SK-N-SH (cell line): ENCODE data around the gene CFAP221. TPM values are rescaled to one million over a fixed set of nuclear protein-coding genes. Genes with fewer than 3 reads are reported as not detected.

Source experiments
- CTCF ChIA-PET: fragments of 300-600, 350-600 bp; formaldehyde crosslinking; extraction: SDS; loops from one replicate; lab custom pipeline; 2021; lab: Yijun Ruan, JAX
- POLR2A ChIA-PET: fragments of 350-600 bp; sonication (Branson Sonifier 250); formaldehyde crosslinking; extraction: SDS; loops from one replicate; lab custom pipeline; 2020; ENCODE audit warnings: antibody characterized with exemption, inconsistent platforms; lab: Yijun Ruan, JAX
- DNase-seq: peaks from one replicate; pipeline ENCODE4 v3.0.0; 2012
- H2AFZ ChIP-seq: fragments of 200-600 bp; sonication (generic); 2 replicates; pipeline ENCODE4 v1.8.1; 2016; ENCODE audit warnings: antibody characterized with exemption, mild to moderate bottlenecking, low read depth
- H3F3A ChIP-seq: fragments of 200-600 bp; sonication (generic); replicated peaks from 2 replicates; pipeline ENCODE3; 2016; ENCODE audit warnings: antibody characterized with exemption, mild to moderate bottlenecking; ENCODE audit not compliant: insufficient read depth
- H3K27ac ChIP-seq, 2 experiments: fragments of 200-500 bp in 1 of 2; fragments of 200-600 bp in 1 of 2; sonication (Bioruptor generic) in 1 of 2; sonication (generic), shearing (Covaris generic) in 1 of 2; 2 replicates each; pipeline versions ENCODE4 v1.5.1 to v1.6.1; 2014 to 2016; ENCODE audit warnings: low read depth in 2 of 2, inconsistent platforms in 1 of 2, low read length in 1 of 2, mild to moderate bottlenecking in 1 of 2, mixed read lengths in 1 of 2
- H3K27me3 ChIP-seq: fragments of 200-600 bp; sonication (generic), shearing (Covaris generic); 2 replicates; pipeline ENCODE4 v1.6.1; 2016; ENCODE audit warnings: mixed run types; ENCODE audit not compliant: insufficient read depth
- H3K36me3 ChIP-seq, 2 experiments: fragments of 200-500 bp in 1 of 2; fragments of 200-600 bp in 1 of 2; sonication (Bioruptor generic) in 1 of 2; sonication (generic) in 1 of 2; replicated peaks in 1 of 2; 2 replicates each; pipeline versions ENCODE3 to v1.5.1; 2014 to 2016; ENCODE audit warnings: low read length in 1 of 2, mild to moderate bottlenecking in 1 of 2; ENCODE audit not compliant: insufficient read depth in 2 of 2, control insufficient read depth in 1 of 2
- H3K4me1 ChIP-seq, 2 experiments: fragments of 200-500 bp in 1 of 2; fragments of 200-600 bp in 1 of 2; sonication (Bioruptor generic) in 1 of 2; sonication (generic), shearing (Covaris generic) in 1 of 2; 2 replicates each; pipeline versions ENCODE4 v1.5.1 to v1.6.1; 2014 to 2016; ENCODE audit warnings: low read depth in 1 of 2, low read length in 1 of 2, mixed run types in 1 of 2; ENCODE audit not compliant: insufficient read depth in 2 of 2, control insufficient read depth in 1 of 2
- H3K4me2 ChIP-seq: fragments of 200-600 bp; sonication (generic), shearing (Covaris generic); 2 replicates; pipeline ENCODE4 v1.6.1; 2017; ENCODE audit warnings: mixed run types
- H3K4me3 ChIP-seq, 2 experiments: fragments of 200-500 bp in 1 of 2; fragments of 200-600 bp in 1 of 2; sonication (Bioruptor generic) in 1 of 2; sonication (generic), shearing (Covaris generic) in 1 of 2; 2 replicates each; pipeline versions ENCODE4 v1.5.1 to v1.8.1; 2014 to 2016; ENCODE audit warnings: low read depth in 2 of 2, inconsistent platforms in 1 of 2, low read length in 1 of 2, mild to moderate bottlenecking in 1 of 2, mixed read lengths in 1 of 2, moderate library complexity in 1 of 2
- H3K79me2 ChIP-seq: fragments of 200-600 bp; sonication (generic); 2 replicates; pipeline ENCODE4 v1.8.1; 2017; ENCODE audit warnings: mild to moderate bottlenecking; ENCODE audit not compliant: insufficient read depth
- H3K9ac ChIP-seq: fragments of 200-600 bp; sonication (generic); 2 replicates; pipeline ENCODE4 v1.6.1; 2017; ENCODE audit warnings: mixed run types
- H3K9me2 ChIP-seq: fragments of 200-600 bp; sonication (generic); 2 replicates; pipeline ENCODE4 v1.6.1; 2017; ENCODE audit warnings: mixed run types
- H3K9me3 ChIP-seq: fragments of 200-600 bp; sonication (generic); 2 replicates; pipeline ENCODE4 v1.6.1; 2017; ENCODE audit warnings: mixed run types, mild to moderate bottlenecking, moderate library complexity
- H4K20me1 ChIP-seq: fragments of 200-600 bp; sonication (generic); 2 replicates; pipeline ENCODE4 v1.6.1; 2017; ENCODE audit warnings: mild to moderate bottlenecking, mixed run types; ENCODE audit not compliant: insufficient read depth
- EP300 ChIP-seq, 2 experiments: IDR thresholded peaks; 2 replicates each; pipeline versions ENCODE4 v1.4.0 to v1.6.1; 2012; ENCODE audit warnings: borderline replicate concordance in 1 of 2, low read depth in 1 of 2, low read length in 1 of 2
- EZH2phosphoT487 ChIP-seq: fragments of 200-600 bp; sonication (generic); IDR thresholded peaks from 2 replicates; pipeline ENCODE4 v1.6.1; 2017; ENCODE audit warnings: low read depth, mixed run types, mild to moderate bottlenecking, antibody characterized with exemption, moderate library complexity, borderline replicate concordance
- GATA2 ChIP-seq: sonication (generic); formaldehyde crosslinking; IDR thresholded peaks from 2 replicates; pipeline ENCODE4 v1.5.0; 2020; ENCODE audit warnings: mild to moderate bottlenecking, missing genetic modification reagents
- MAX ChIP-seq: IDR thresholded peaks from 2 replicates; pipeline ENCODE4 v1.4.0; 2012; ENCODE audit warnings: low read depth
- MXI1 ChIP-seq: IDR thresholded peaks from 2 replicates; pipeline ENCODE4 v1.6.1; 2012; ENCODE audit warnings: mild to moderate bottlenecking, low read depth, low read length, improper control_type of control experiment
- NFIC ChIP-seq: IDR thresholded peaks from 2 replicates; pipeline ENCODE4 v1.4.0; 2012; ENCODE audit warnings: borderline replicate concordance
- NRF1 ChIP-seq: IDR thresholded peaks from 2 replicates; pipeline ENCODE4 v1.6.1; 2012; ENCODE audit warnings: low read depth, mild to moderate bottlenecking, low read length
- PBX3 ChIP-seq: IDR thresholded peaks from 2 replicates; pipeline ENCODE4; 2012
- POLR2AphosphoS5 ChIP-seq: IDR thresholded peaks from 2 replicates; pipeline ENCODE4 v1.6.1; 2012; ENCODE audit warnings: low read depth, low read length
- RAD21 ChIP-seq: IDR thresholded peaks from 2 replicates; pipeline ENCODE4 v1.6.1; 2012; ENCODE audit warnings: mild to moderate bottlenecking, low read length
- RCOR1 ChIP-seq: fragments of 150-350 bp; IDR thresholded peaks from 2 replicates; pipeline ENCODE4 v1.6.1; 2017; ENCODE audit warnings: antibody characterized with exemption, low read length
- REST ChIP-seq: IDR thresholded peaks from 2 replicates; pipeline ENCODE4 v1.6.1; 2012; ENCODE audit warnings: mild to moderate bottlenecking, low read depth, low read length, moderate library complexity
- RXRA ChIP-seq: IDR thresholded peaks from 2 replicates; pipeline ENCODE4 v1.4.0; 2012; ENCODE audit warnings: low read depth, mild to moderate bottlenecking, borderline replicate concordance
- SIN3A ChIP-seq: IDR thresholded peaks from 2 replicates; pipeline ENCODE4 v1.6.1; 2012; ENCODE audit warnings: low read depth, mild to moderate bottlenecking, low read length, moderate library complexity, borderline replicate concordance
- TAF1 ChIP-seq: IDR thresholded peaks from 2 replicates; pipeline ENCODE4 v1.6.1; 2012; ENCODE audit warnings: low read depth, mild to moderate bottlenecking, low read length, moderate library complexity, borderline replicate concordance
- TEAD4 ChIP-seq: IDR thresholded peaks from 2 replicates; pipeline ENCODE4 v1.4.0; 2012; ENCODE audit warnings: mild to moderate bottlenecking, borderline replicate concordance; ENCODE audit not compliant: insufficient read depth
- WGBS: methylation state at CpG from one replicate; pipeline ENCODE4 v1.1.6; 2017; ENCODE audit warnings: low lambda C conversion rate; 5-methylcytosine and 5-hydroxymethylcytosine counted together
- polyA plus RNA-seq, 3 experiments: library from polyadenylated mRNA; depleted of rRNA; stranded (reverse); fragments of >200 nt; gene quantifications; 2 replicates each; pipeline ENCODE4 v1.2.3, GENCODE V29; 2012

CFAP221 gene
- polyA plus RNA-seq, 1 of the 3 experiments (the other 2 are of a cell fraction), result 0.12 TPM

- ChIA-PET POLR2A (interaction anchor here (0.8 kb wide), 1 partner anchor 10 kb away, joined by 3 read pairs; the partner anchor contains the start of gene TMEM177), CTCF (interaction anchor here (1.1 to 2.8 kb wide), 3 partner anchors 9 to 192 kb away, joined by 3 to 9 read pairs (median 4); no protein-coding TSS in a partner anchor)
- no peaks in the 10 kb centered on the region for H3K36me3 ChIP-seq
- no peaks in the 10 kb centered on the region for H4K20me1 ChIP-seq
- no peak overlapping the region for H2AFZ ChIP-seq
- DNase-seq, result no peak
- H3K27ac ChIP-seq, result no peak overlapping the region
- 60% methylated on average over 2 of the region's 2 CpGs for WGBS
- H3K4me2 ChIP-seq, result no peak overlapping the region
- no peaks in the 10 kb centered on the region for H3F3A ChIP-seq
- TF ChIP-seq MAX (no peak), MXI1 (no peak), EZH2phosphoT487 (no peak), PBX3 (no peak), RCOR1 (no peak), REST (no peak), SIN3A (no peak), RAD21 (no peak), TEAD4 (no peak), POLR2AphosphoS5 (no peak)
- H3K79me2 ChIP-seq, result no peaks in the 10 kb centered on the region
- no peak overlapping the region for H3K9ac ChIP-seq
- H3K9me3 ChIP-seq, result no peaks in the 10 kb centered on the region
- H3K4me3 ChIP-seq, result no peak overlapping the region
- H3K9me2 ChIP-seq, result no peaks in the 10 kb centered on the region
- H3K4me1 ChIP-seq, result no peaks in the 10 kb centered on the region; a peak in 1 of 4 replicates
- H3K27me3 ChIP-seq, result no peaks in the 10 kb centered on the region; the same call in 1 of the 2 replicates
Measured at GRCh38 chr2:119668546-119668945, 124.3 kb downstream of the CFAP221 start.

GRCh38 chr2:119671016-119671415 lies 126.8 kb downstream of the CFAP221 start:
- no peak overlapping the region for H3K27ac ChIP-seq
- H3K36me3 ChIP-seq, result no peaks in the 10 kb centered on the region
- no peaks in the 10 kb centered on the region for H3K9me3 ChIP-seq
- POLR2A ChIA-PET, result no interaction called here
- WGBS, result 70% methylated on average over 2 of the region's 2 CpGs
- CTCF ChIA-PET, result interaction anchor here (1.0 to 2.8 kb wide), 3 partner anchors 12 to 195 kb away, joined by 3 to 9 read pairs (median 4); no protein-coding TSS in a partner anchor
- peaks cover 0 to 4% of the 10 kb centered on the region in 2 experiments; a peak in 1 of 4 replicates for H3K4me1 ChIP-seq
- no peak overlapping the region for H3K4me2 ChIP-seq
- H3K9me2 ChIP-seq, result no peaks in the 10 kb centered on the region
- DNase-seq, result no peak
- no peaks in the 10 kb centered on the region for H4K20me1 ChIP-seq
- no peaks in the 10 kb centered on the region for H3K79me2 ChIP-seq
- H2AFZ ChIP-seq, result no peak overlapping the region
- no peak overlapping the region for H3K9ac ChIP-seq
- H3K27me3 ChIP-seq, result no peaks in the 10 kb centered on the region; the same call in 1 of the 2 replicates
- H3K4me3 ChIP-seq, result no peak overlapping the region
- no peaks in the 10 kb centered on the region for H3F3A ChIP-seq
- TF ChIP-seq MAX (no peak), EP300 (IDR thresholded peaks at IDR 0.05; ENCODE audit: borderline replicate concordance in 1 of 2, low read depth in 1 of 2, low read length in 1 of 2) (no peak), NRF1 (no peak), RXRA (no peak), PBX3 (no peak), NFIC (no peak), SIN3A (no peak), EZH2phosphoT487 (no peak), GATA2 (CRISPR knock-in tag) (no peak), TAF1 (no peak), MXI1 (no peak)
